ENCODE measurements around the gene ABCA8. TPM values are rescaled to one million over a fixed set of nuclear protein-coding genes. Genes with fewer than 3 reads are reported as not detected.

Gene ABCA8
- total and polyA plus RNA-seq, 2 of the 8 experiments (the other 6 are each of a cell fraction or from before 2014, with no cell fraction given) = not detected

DNA sequence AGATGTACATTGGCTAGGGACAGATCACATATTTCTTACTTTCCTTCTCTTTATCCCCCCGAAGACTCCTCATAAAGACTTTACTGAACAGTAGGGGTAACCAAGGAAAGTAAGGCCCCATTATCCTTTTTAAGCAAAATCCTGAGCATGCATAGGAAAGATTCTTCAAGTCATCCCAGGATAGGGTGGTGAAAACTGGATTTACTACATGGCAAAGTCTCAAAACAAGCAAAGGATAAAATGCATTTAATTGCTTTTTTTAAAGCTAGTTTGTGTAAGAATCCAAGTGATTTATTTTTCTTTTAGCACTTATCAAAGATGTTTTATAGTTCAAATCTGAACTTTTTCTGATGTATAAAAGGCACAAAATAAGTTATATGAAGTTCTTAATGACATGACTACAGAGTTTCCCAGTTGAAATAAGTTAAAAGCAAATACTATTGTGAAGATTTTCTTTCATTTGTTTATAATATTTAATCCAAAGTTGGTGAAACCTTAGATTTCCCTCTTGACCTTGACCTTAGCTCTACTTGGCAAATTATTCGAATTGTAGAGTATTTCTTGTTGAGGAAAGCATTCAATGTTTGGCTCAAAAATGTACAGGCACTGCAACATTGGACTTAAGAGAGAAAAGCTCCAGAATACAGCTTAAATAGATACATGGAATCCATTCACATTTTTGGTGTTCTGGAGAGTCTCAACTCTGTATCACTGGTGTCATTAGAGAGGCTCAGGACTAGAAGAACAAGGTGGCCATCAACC is 104.3 kb downstream of the ABCA8 start:
- H3K56ac ChIP-seq (replicated peaks; ENCODE audit: insufficient read length, low read depth, low read length) = no peak overlapping the region
- no peak overlapping the region for H4K8ac ChIP-seq (ENCODE audit: extremely low read depth, insufficient read depth, low read length)
- no peak overlapping the region for H3K27ac ChIP-seq (ENCODE audit: low read depth, low read length)
- ChIA-PET POLR2A (ENCODE audit: partially characterized antibody) (no interaction called here), CTCF (ENCODE audit: partially characterized antibody) (interaction anchor here (1.4 kb wide), 1 partner anchor 61 kb away, joined by 3 read pairs; no protein-coding TSS in a partner anchor)
- FAIRE-seq = no peak
- H3K4ac ChIP-seq (replicated peaks; ENCODE audit: insufficient read length, low read depth, low read length) = no peak overlapping the region
- no peak overlapping the region for H2BK20ac ChIP-seq (ENCODE audit: low read length)
- no peaks in the 10 kb centered on the region for H4K20me1 ChIP-seq (replicated peaks in 1 of 2; ENCODE audit: control insufficient read depth in 1 of 2, insufficient read depth in 2 of 2, low read length in 2 of 2)
- no peak overlapping the region for H3K9ac ChIP-seq (replicated peaks in 1 of 4; ENCODE audit: extremely low read depth in 1 of 4, low read depth in 3 of 4, low read length in 3 of 4)
- no peaks in the 10 kb centered on the region for H3K79me2 ChIP-seq (ENCODE audit: control insufficient read depth in 1 of 2, insufficient read depth in 2 of 2, low read length in 2 of 2)
- H2AFZ ChIP-seq (ENCODE audit: low read length) = no peak overlapping the region
- H2BK5ac ChIP-seq (ENCODE audit: low read depth, low read length) = no peak overlapping the region
- no peaks in the 10 kb centered on the region for H3K4me1 ChIP-seq (replicated peaks in 1 of 4; ENCODE audit: control insufficient read depth in 3 of 4, insufficient read depth in 4 of 4, low read length in 3 of 4)
- no peak overlapping the region for H3K14ac ChIP-seq (ENCODE audit: insufficient read length)
- H3K4me3 ChIP-seq (ENCODE audit: extremely low read depth in 1 of 4, insufficient read depth in 2 of 4, low read depth in 3 of 4, low read length in 4 of 4) = no peak overlapping the region
- H2BK120ac ChIP-seq (replicated peaks; ENCODE audit: low read depth, low read length) = no peak overlapping the region
- H4K91ac ChIP-seq (replicated peaks; ENCODE audit: insufficient read length, low read length) = no peak overlapping the region
- no peaks in the 10 kb centered on the region for H3K36me3 ChIP-seq (ENCODE audit: control insufficient read depth in 2 of 4, insufficient read depth in 4 of 4, low read length in 3 of 4)
- WGBS, 2 experiments (ENCODE audit: extremely low coverage in 1 of 2, insufficient coverage in 1 of 2, insufficient read length in 1 of 2, insufficient replicate concordance in 2 of 2, low coverage in 1 of 2, low lambda C conversion rate in 2 of 2, missing lambda C conversion rate in 1 of 2) = 84% methylated on average over 2 of the region's 2 CpGs; no CpG with 5 or more reads in 1 of the 2 experiments
- no peak overlapping the region for H2BK12ac ChIP-seq (ENCODE audit: low read depth, low read length)
- no peak overlapping the region for H2BK15ac ChIP-seq (ENCODE audit: low read length)
- no peaks in the 10 kb centered on the region for H3K9me3 ChIP-seq (ENCODE audit: insufficient read depth in 2 of 2, low read depth in 1 of 2, low read length in 1 of 2)
- no peak overlapping the region for H3K23ac ChIP-seq (ENCODE audit: insufficient read length)
- no peak overlapping the region for H2AK5ac ChIP-seq (ENCODE audit: low read depth, low read length)
- H3K79me1 ChIP-seq (ENCODE audit: low read depth, low read length) = no peaks in the 10 kb centered on the region
- DNase-seq (ENCODE audit: low read depth in 1 of 2, low spot score in 2 of 2) = no peak
- H3K18ac ChIP-seq (ENCODE audit: extremely low read depth, low read length) = no peak overlapping the region
- H4K5ac ChIP-seq (ENCODE audit: insufficient read length, low read depth, low read length) = no peak overlapping the region
- no peak overlapping the region for H3K4me2 ChIP-seq (ENCODE audit: insufficient read depth in 1 of 2, low read depth in 2 of 2, low read length in 2 of 2)
- no peaks in the 10 kb centered on the region for H3K23me2 ChIP-seq (ENCODE audit: low read depth, low read length)
- no peaks in the 10 kb centered on the region for H3K27me3 ChIP-seq (replicated peaks in 1 of 4; ENCODE audit: control insufficient read depth in 3 of 4, extremely low read depth in 1 of 4, insufficient read depth in 3 of 4, low read length in 3 of 4)
- TF ChIP-seq NANOG (IDR thresholded peaks at IDR 0.05; ENCODE audit: insufficient read depth, low read depth, low read length, poor library complexity, severe bottlenecking) (no peak), EGR1 (IDR thresholded peaks at IDR 0.05; ENCODE audit: borderline replicate concordance, low read depth, low read length) (no peak), SUZ12 (IDR thresholded peaks at IDR 0.05; ENCODE audit: low read length) (no peak), JUN (IDR thresholded peaks at IDR 0.05; ENCODE audit: low read depth, low read length) (no peak), EZH2 (IDR thresholded peaks at IDR 0.05; ENCODE audit: low read depth, low read length, severe bottlenecking) (no peak), POLR2A (IDR thresholded peaks at IDR 0.05; ENCODE audit: control extremely low read depth in 1 of 2, low read depth in 2 of 2, low read length in 2 of 2) (no peak), SRF (IDR thresholded peaks at IDR 0.05; ENCODE audit: low read depth, low read length) (no peak), RNF2 (IDR thresholded peaks at IDR 0.05; ENCODE audit: borderline replicate concordance, low read depth, low read length, missing control alignments, poor library complexity, severe bottlenecking) (no peak), RAD21 (IDR thresholded peaks at IDR 0.05 in 1 of 2, conservative IDR thresholded peaks at IDR 0.05 in 1 of 2; ENCODE audit: low read depth in 2 of 2, low read length in 2 of 2) (no peak)
- TF ChIP-seq, protein P1, sequence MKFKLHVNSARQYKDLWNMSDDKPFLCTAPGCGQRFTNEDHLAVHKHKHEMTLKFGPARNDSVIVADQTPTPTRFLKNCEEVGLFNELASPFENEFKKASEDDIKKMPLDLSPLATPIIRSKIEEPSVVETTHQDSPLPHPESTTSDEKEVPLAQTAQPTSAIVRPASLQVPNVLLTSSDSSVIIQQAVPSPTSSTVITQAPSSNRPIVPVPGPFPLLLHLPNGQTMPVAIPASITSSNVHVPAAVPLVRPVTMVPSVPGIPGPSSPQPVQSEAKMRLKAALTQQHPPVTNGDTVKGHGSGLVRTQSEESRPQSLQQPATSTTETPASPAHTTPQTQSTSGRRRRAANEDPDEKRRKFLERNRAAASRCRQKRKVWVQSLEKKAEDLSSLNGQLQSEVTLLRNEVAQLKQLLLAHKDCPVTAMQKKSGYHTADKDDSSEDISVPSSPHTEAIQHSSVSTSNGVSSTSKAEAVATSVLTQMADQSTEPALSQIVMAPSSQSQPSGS (IDR thresholded peaks at IDR 0.05; ENCODE audit: low read length) = no peak
